ENCODE data around the gene SRPRB.

GRCh38 chr3:133756716-133757694, 48.6 kb upstream of the SRPRB start:
- TF ChIP-seq CTCF (IDR thresholded peaks at IDR 0.05; ENCODE audit: low read depth, low read length) = no peak
- TF ChIP-seq EZH2phosphoT487 (IDR thresholded peaks at IDR 0.05; ENCODE audit: low read depth) = no peak

All from OCI-LY3 (cell line).